Left ventricle myocardium inferior (tissue), 1 donor: ENCODE results near the gene DLG2. TPM values are rescaled to one million over a fixed set of nuclear protein-coding genes. Genes with fewer than 3 reads are reported as not detected.

Experiments used
- DNase-seq: peaks from one replicate; pipeline ENCODE4 v3.0.0-alpha.2; 2020
- H3K27ac ChIP-seq: fragments of 200-600 bp; replicated peaks from 2 replicates; pipeline ENCODE4 v1.8.0; 2021
- H3K27me3 ChIP-seq: fragments of 200-600 bp; 2 replicates; pipeline ENCODE4 v1.8.0; 2021; ENCODE audit warnings: low read depth
- H3K36me3 ChIP-seq: fragments of 200-600 bp; 2 replicates; pipeline ENCODE4 v1.8.0; 2021
- H3K4me1 ChIP-seq: fragments of 200-600 bp; 2 replicates; pipeline ENCODE4 v1.8.0; 2021
- H3K4me3 ChIP-seq: fragments of 200-600 bp; 2 replicates; pipeline ENCODE4 v1.8.0; 2021; ENCODE audit warnings: mild to moderate bottlenecking, moderate library complexity
- H3K9me3 ChIP-seq: fragments of 200-600 bp; replicated peaks from 2 replicates; pipeline ENCODE4 v1.8.0; 2021
- CTCF ChIP-seq: fragments of 200-600 bp; IDR thresholded peaks from 2 replicates; pipeline ENCODE4 v1.8.0; 2021; ENCODE audit warnings: antibody characterized with exemption, mild to moderate bottlenecking, borderline replicate concordance
- intact Hi-C: fragments of 100-400 bp; cut with micrococcal nuclease; formaldehyde crosslinking; loops from one replicate; pipeline ENCODE4 v1.11.0; 2022
- total RNA-seq: library from RNA; stranded (reverse); fragmentation: NEBNext Ultra II Directional; extraction: Animal tissue kit (Norgen Biotek cat#: 25700); gene quantifications from one replicate; pipeline ENCODE4 v1.2.1, GENCODE V29; 2021
- donor health status: DM: no; HTN: yes; CAD: no; lungs with severe emphysema.

Gene DLG2
- total RNA-seq, 1 donor from 2014 or later: 6.5 TPM

- DNase-seq: no peak
- Histone ChIP-seq H3K9me3 (no peaks in the 10 kb centered on the region), H3K4me1 (peaks cover 10% of the 10 kb centered on the region), H3K4me3 (no peak overlapping the region), H3K36me3 (no peaks in the 10 kb centered on the region), H3K27me3 (no peaks in the 10 kb centered on the region), H3K27ac (no peak overlapping the region)
- no peak for TF ChIP-seq CTCF
- intact Hi-C loops: no loop called here
Observed at GRCh38 chr11:83528877-83529276, 2098.3 kb downstream of the DLG2 start.

GRCh38 chr11:83528225-83528624 lies 2098.9 kb downstream of the DLG2 start:
- TF ChIP-seq CTCF: no peak
- intact Hi-C loops: no loop called here
- H3K27ac ChIP-seq: no peak overlapping the region
- no peaks in the 10 kb centered on the region for H3K36me3 ChIP-seq
- H3K4me3 ChIP-seq: no peak overlapping the region
- H3K4me1 ChIP-seq: peaks cover 10% of the 10 kb centered on the region
- DNase-seq: no peak
- H3K9me3 ChIP-seq: no peaks in the 10 kb centered on the region
- H3K27me3 ChIP-seq: no peaks in the 10 kb centered on the region

- intact Hi-C loops: no loop called here
- H3K27ac ChIP-seq: no peak overlapping the region
- H3K27me3 ChIP-seq: no peaks in the 10 kb centered on the region
- H3K9me3 ChIP-seq: peaks cover 4% of the 10 kb centered on the region
- H3K4me1 ChIP-seq: peaks cover 5% of the 10 kb centered on the region
- no peak for TF ChIP-seq CTCF
- H3K36me3 ChIP-seq: no peaks in the 10 kb centered on the region
- DNase-seq: no peak
- H3K4me3 ChIP-seq: no peak overlapping the region
Observed at GRCh38 chr11:83523676-83524075, 2103.5 kb downstream of the DLG2 start.

GRCh38 chr11:83522911-83523310 lies 2104.2 kb downstream of the DLG2 start:
- Histone ChIP-seq H3K27me3 (no peaks in the 10 kb centered on the region), H3K36me3 (no peaks in the 10 kb centered on the region), H3K9me3 (peaks cover 11% of the 10 kb centered on the region), H3K4me3 (no peak overlapping the region), H3K4me1 (no peaks in the 10 kb centered on the region), H3K27ac (no peak overlapping the region)
- DNase-seq: no peak
- intact Hi-C loops: no loop called here
- no peak for TF ChIP-seq CTCF

- intact Hi-C loops: no loop called here
- H3K27me3 ChIP-seq: no peaks in the 10 kb centered on the region
- no peaks in the 10 kb centered on the region for H3K36me3 ChIP-seq
- H3K4me3 ChIP-seq: no peak overlapping the region
- no peaks in the 10 kb centered on the region for H3K4me1 ChIP-seq
- no peak for DNase-seq
- H3K27ac ChIP-seq: no peak overlapping the region
- peaks cover 17% of the 10 kb centered on the region for H3K9me3 ChIP-seq
- peak; percentile 36 for TF ChIP-seq CTCF
Observed at GRCh38 chr11:83521647-83522596, 2105.2 kb downstream of the DLG2 start.
